NCI-H1436 treated with DMSO at 0.1 percent for 48 hours (cell line): ENCODE measurements around the gene PARP12.

ENCODE experiments used
- DNase-seq: peaks from one replicate; lab custom pipeline; 2025; lab: John Stamatoyannopoulos, UW

PARP12 gene

GRCh38 chr7:140015471-140015970, 47.2 kb downstream of the PARP12 start:
- DNase-seq: no peak

- DNase-seq: no peak
These were observed 48.6 kb downstream of the PARP12 start for GRCh38 chr7:140014123-140014522.

- no peak for DNase-seq
These were observed 49.1 kb downstream of the PARP12 start for GRCh38 chr7:140013676-140014075.

GRCh38 chr7:140010194-140010895, 52.4 kb downstream of the PARP12 start:
- DNase-seq: no peak

- no peak for DNase-seq
These were observed 53.0 kb downstream of the PARP12 start for GRCh38 chr7:140009735-140010134.

- no peak for DNase-seq
These were observed 53.8 kb downstream of the PARP12 start for GRCh38 chr7:140008755-140009610.

- DNase-seq: no peak
These were observed 55.6 kb downstream of the PARP12 start for GRCh38 chr7:140007051-140007690.

GRCh38 chr7:140006600-140006999, 56.2 kb downstream of the PARP12 start:
- no peak for DNase-seq

GRCh38 chr7:140005754-140006503, 56.8 kb downstream of the PARP12 start:
- DNase-seq: no peak

GRCh38 chr7:140005341-140005740, 57.4 kb downstream of the PARP12 start:
- no peak for DNase-seq

GRCh38 chr7:140004672-140005071, 58.1 kb downstream of the PARP12 start:
- no peak for DNase-seq

- no peak for DNase-seq
These were observed 58.8 kb downstream of the PARP12 start for GRCh38 chr7:140003913-140004382.

- no peak for DNase-seq
These were observed 62.0 kb downstream of the PARP12 start for GRCh38 chr7:140000666-140001268.

GRCh38 chr7:139999516-139999915, 63.2 kb downstream of the PARP12 start:
- DNase-seq: no peak

GRCh38 chr7:139998572-139998971, 64.2 kb downstream of the PARP12 start:
- DNase-seq: no peak

GRCh38 chr7:139995017-139995915, 67.5 kb downstream of the PARP12 start:
- no peak for DNase-seq

GRCh38 chr7:139994356-139994755, 68.4 kb downstream of the PARP12 start:
- DNase-seq: no peak

- DNase-seq: no peak
These were observed 69.2 kb downstream of the PARP12 start for GRCh38 chr7:139993592-139993991.

GRCh38 chr7:139993169-139993568, 69.6 kb downstream of the PARP12 start:
- DNase-seq: no peak

GRCh38 chr7:139992353-139993044, 70.3 kb downstream of the PARP12 start:
- DNase-seq: no peak
